Neuronal stem cell (in vitro differentiated cells): Measurements from ENCODE around the gene TMED1.
A peak's percentile ranks its signal among the peaks of the same experiment; 100 is the strongest.
"Not testable (repeated sequence)": the region's sequence is repeated elsewhere in the genome, so short reads cannot be mapped to it uniquely, and the experiment has no call there.

ENCODE experiments used
- DNase-seq: peaks from one replicate; pipeline ENCODE4 v3.0.0-alpha.2; 2013; ENCODE audit warnings: low spot score
- H2AFZ ChIP-seq: one replicate; pipeline ENCODE4 v1.6.1; 2013; ENCODE audit warnings: mild to moderate bottlenecking, low read length, inconsistent platforms
- H2AK5ac ChIP-seq: 2 replicates; pipeline ENCODE4 v1.6.1; 2013; ENCODE audit warnings: low read depth, mild to moderate bottlenecking, inconsistent platforms, low read length, moderate library complexity, mixed read lengths
- H2BK120ac ChIP-seq: 2 replicates; pipeline ENCODE4 v1.6.1; 2013; ENCODE audit warnings: low read depth, mild to moderate bottlenecking, inconsistent platforms, low read length, moderate library complexity, mixed read lengths
- H2BK12ac ChIP-seq: one replicate; pipeline ENCODE4 v1.6.1; 2013; ENCODE audit warnings: low read length, inconsistent platforms
- H2BK15ac ChIP-seq: 2 replicates; pipeline ENCODE4 v1.6.1; 2013; ENCODE audit warnings: mild to moderate bottlenecking, low read length, inconsistent platforms, mixed read lengths
- H2BK5ac ChIP-seq: one replicate; pipeline ENCODE4 v1.6.1; 2013; ENCODE audit warnings: inconsistent platforms, mild to moderate bottlenecking, low read length, moderate library complexity
- H3K14ac ChIP-seq: one replicate; pipeline ENCODE4 v1.6.1; 2013; ENCODE audit warnings: low read length, inconsistent platforms
- H3K18ac ChIP-seq: 2 replicates; pipeline ENCODE4 v1.6.1; 2013; ENCODE audit warnings: low read length, inconsistent platforms
- H3K23ac ChIP-seq: 2 replicates; pipeline ENCODE4 v1.6.1; 2013; ENCODE audit warnings: low read depth, mild to moderate bottlenecking, mixed read lengths, low read length, inconsistent platforms; ENCODE audit not compliant: poor library complexity
- H3K27ac ChIP-seq: replicated peaks from 3 replicates; pipeline ENCODE4 v1.5.1; 2013; ENCODE audit warnings: low read length, inconsistent platforms
- H3K27me3 ChIP-seq, 3 experiments: 2 replicates each; pipeline ENCODE4 v1.6.1; 2013; ENCODE audit warnings: low read length in 3 of 3, mild to moderate bottlenecking in 2 of 3, inconsistent platforms in 1 of 3, low read depth in 1 of 3, mixed read lengths in 1 of 3, moderate library complexity in 1 of 3; ENCODE audit not compliant: control insufficient read depth in 3 of 3, insufficient read depth in 3 of 3
- H3K36me3 ChIP-seq, 2 donors: replicated peaks in 1 of 2; 2 replicates each; pipeline ENCODE4 v1.6.1; 2013; ENCODE audit warnings: low read length in 2 of 2; ENCODE audit not compliant: control insufficient read depth in 2 of 2, insufficient read depth in 2 of 2
- H3K4ac ChIP-seq: 2 replicates; pipeline ENCODE4 v1.6.1; 2013; ENCODE audit warnings: inconsistent platforms, mild to moderate bottlenecking, low read length, moderate library complexity
- H3K4me1 ChIP-seq, 2 donors: 1 replicate in 1 of 2; 2 replicates in 1 of 2; pipeline ENCODE4 v1.6.1; 2013; ENCODE audit warnings: low read length in 2 of 2, low read depth in 1 of 2; ENCODE audit not compliant: control insufficient read depth in 2 of 2, insufficient read depth in 1 of 2
- H3K4me2 ChIP-seq: one replicate; pipeline ENCODE4 v1.6.1; 2013; ENCODE audit warnings: mild to moderate bottlenecking, low read length, inconsistent platforms; ENCODE audit not compliant: insufficient read depth, poor library complexity, severe bottlenecking
- H3K4me3 ChIP-seq, 2 donors: 2 replicates each; pipeline ENCODE4 v1.5.1; 2013; ENCODE audit warnings: low read length in 2 of 2, mild to moderate bottlenecking in 2 of 2, inconsistent platforms in 1 of 2, moderate library complexity in 1 of 2
- H3K79me1 ChIP-seq: one replicate; pipeline ENCODE4 v1.6.1; 2013; ENCODE audit warnings: low read depth, mild to moderate bottlenecking, inconsistent platforms, low read length, moderate library complexity
- H3K9ac ChIP-seq: one replicate; pipeline ENCODE4 v1.6.1; 2013; ENCODE audit warnings: mild to moderate bottlenecking, low read depth, low read length, inconsistent platforms; ENCODE audit not compliant: poor library complexity
- H3K9me3 ChIP-seq, 2 donors: replicated peaks in 1 of 2; 2 replicates each; pipeline versions ENCODE3 to v1.6.1; 2013; ENCODE audit warnings: low read length in 2 of 2, mild to moderate bottlenecking in 2 of 2, inconsistent platforms in 1 of 2, low read depth in 1 of 2, mixed read lengths in 1 of 2, moderate library complexity in 1 of 2; ENCODE audit not compliant: control insufficient read depth in 2 of 2, insufficient read depth in 1 of 2
- H4K8ac ChIP-seq: one replicate; pipeline ENCODE4 v1.6.1; 2013; ENCODE audit warnings: low read depth, mild to moderate bottlenecking, inconsistent platforms, low read length, moderate library complexity
- H4K91ac ChIP-seq: one replicate; pipeline ENCODE4 v1.6.1; 2013; ENCODE audit warnings: low read length, low read depth, mild to moderate bottlenecking, inconsistent platforms; ENCODE audit not compliant: poor library complexity
- WGBS, 2 donors: extraction: QIAGEN DNeasy Blood & Tissue Kit; methylation state at CpG; one replicate each; pipeline ENCODE4 v1.1.7; 2013; ENCODE audit warnings: missing lambda C conversion rate in 2 of 2, mixed read lengths in 1 of 2; ENCODE audit not compliant: insufficient read length in 2 of 2, insufficient replicate concordance in 1 of 2; ENCODE audit errors: extremely low coverage in 2 of 2; 5-methylcytosine and 5-hydroxymethylcytosine counted together

The TMED1 gene

DNA sequence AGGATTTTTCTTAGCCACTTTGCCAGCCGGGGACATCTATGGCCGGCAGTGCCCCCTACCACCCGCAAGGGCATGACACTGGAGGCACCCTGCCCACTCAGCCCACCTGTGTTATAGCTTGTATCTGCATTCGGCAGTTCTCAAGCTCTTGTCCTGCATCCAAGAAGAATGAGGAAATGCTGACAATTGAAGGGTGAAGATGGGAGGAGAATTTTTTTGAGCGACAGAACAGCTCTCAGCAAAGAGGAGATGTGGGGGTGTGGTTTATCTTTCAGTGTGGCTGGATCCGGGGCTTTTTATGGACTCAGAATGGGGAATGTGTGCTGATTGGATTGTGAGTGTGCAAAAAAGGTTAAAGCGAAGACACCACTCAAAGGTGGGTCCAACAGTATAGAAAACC, 6.8 kb upstream of the TMED1 start:
- Histone ChIP-seq H3K27ac (no peak overlapping the region), H2AFZ (peak overlapping the region; percentile 59), H2BK15ac (no peak overlapping the region), H3K4me1 (no peaks in the 10 kb centered on the region), H3K9me3 (peaks cover 1 to 3% of the 10 kb centered on the region in 2 donors), H2BK12ac (no peak overlapping the region), H3K14ac (no peak overlapping the region), H3K4ac (no peak overlapping the region), H3K4me3 (no peak overlapping the region), H3K27me3 (no peaks in the 10 kb centered on the region), H3K4me2 (no peak overlapping the region), H3K18ac (no peak overlapping the region), H4K8ac (no peak overlapping the region), H3K23ac (no peak overlapping the region), H3K36me3 (no peaks in the 10 kb centered on the region), H4K91ac (no peak overlapping the region), H2BK120ac (no peak overlapping the region), H3K9ac (no peak overlapping the region), H3K79me1 (no peaks in the 10 kb centered on the region), H2AK5ac (no peak overlapping the region), H2BK5ac (no peak overlapping the region)
- WGBS, 2 donors = no CpG with 5 or more reads among the region's 7 CpGs
- no peak for DNase-seq

DNA sequence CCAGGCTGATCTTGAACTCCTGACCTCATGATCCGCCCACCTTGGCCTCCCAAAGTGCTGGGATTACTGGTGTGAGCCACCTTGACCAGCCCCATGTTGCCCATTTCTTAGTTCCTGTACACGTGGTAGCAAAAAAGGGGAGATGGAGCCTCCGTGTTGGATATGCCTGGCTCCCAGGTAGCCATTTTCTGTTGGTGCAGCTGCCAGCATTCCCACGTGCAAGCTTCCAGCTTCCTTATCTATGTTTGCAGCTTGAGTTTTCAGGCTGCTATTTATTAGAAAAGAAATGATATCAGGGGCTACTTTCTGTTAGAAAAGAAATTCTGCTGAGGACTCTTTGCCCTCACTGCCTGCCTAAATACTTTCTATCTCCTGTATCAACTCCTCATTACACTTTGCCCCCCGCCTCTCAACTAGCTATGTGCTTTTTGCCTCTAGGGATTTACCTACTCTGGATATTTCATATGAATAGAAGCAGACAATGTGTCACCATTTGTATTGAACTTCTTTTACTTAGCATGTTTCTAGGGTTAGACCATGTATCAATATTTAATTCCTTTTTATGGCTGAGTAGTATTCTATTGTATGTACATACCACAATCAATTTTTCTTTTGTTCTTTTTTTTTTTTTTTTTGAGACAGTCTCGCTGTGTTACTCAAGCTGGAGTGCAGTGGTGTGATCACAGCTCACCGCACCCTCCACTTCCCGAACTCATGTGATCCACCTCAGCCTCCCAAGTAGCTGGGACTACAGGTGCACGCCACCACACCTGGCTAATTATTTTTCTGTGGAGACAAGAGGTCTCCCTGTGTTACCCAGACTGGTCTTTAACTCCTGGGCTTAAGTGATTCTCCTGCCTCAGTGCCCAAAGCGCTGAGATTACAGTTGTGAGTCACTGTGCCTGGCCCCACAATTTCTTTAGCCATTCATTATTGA, 3.4 kb upstream of the TMED1 start:
- Histone ChIP-seq H4K91ac (no peak overlapping the region), H2BK15ac (no peak overlapping the region), H2BK120ac (no peak overlapping the region), H3K27ac (no peak overlapping the region), H3K79me1 (peaks cover 2% of the 10 kb centered on the region), H3K23ac (no peak overlapping the region), H3K4me2 (no peak overlapping the region), H3K14ac (no peak overlapping the region), H3K4me3 (no peak overlapping the region), H3K18ac (no peak overlapping the region), H2AFZ (no peak overlapping the region), H2BK5ac (no peak overlapping the region), H2AK5ac (no peak overlapping the region), H3K4ac (no peak overlapping the region), H4K8ac (no peak overlapping the region), H3K36me3 (peaks cover 8% of the 10 kb centered on the region in 2 donors), H3K4me1 (peaks cover 5 to 9% of the 10 kb centered on the region in 2 donors), H3K9ac (no peak overlapping the region), H3K9me3 (peaks cover 6 to 10% of the 10 kb centered on the region in 2 donors), H2BK12ac (no peak overlapping the region), H3K27me3 (peaks cover 0 to 3% (median 0%) of the 10 kb centered on the region in 3 experiments)
- DNase-seq = no peak
- WGBS, 2 donors = no CpG with 5 or more reads among the region's 10 CpGs

DNA sequence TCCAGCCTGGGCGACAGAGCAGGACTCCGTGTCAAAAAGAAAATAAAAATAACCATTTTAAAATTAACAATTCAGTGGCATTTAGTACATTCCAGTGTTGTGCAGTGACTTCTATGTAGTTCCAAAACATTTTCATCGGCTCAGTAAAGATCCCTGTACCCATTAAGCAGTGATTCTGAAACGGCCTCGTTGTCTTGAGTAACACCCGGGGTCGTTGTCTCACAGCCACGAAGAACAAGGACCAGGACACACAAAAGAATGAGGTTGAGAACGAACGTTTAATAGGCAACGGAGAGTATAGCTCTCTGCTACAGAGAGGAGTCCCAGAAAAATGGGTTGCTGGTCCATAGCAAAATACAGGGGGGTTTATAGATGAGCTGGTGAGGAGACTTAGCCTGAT, 2.4 kb upstream of the TMED1 start:
- peaks cover 6 to 10% of the 10 kb centered on the region in 2 donors for H3K9me3 ChIP-seq
- H3K36me3 ChIP-seq = peaks cover 13 to 18% of the 10 kb centered on the region in 2 donors
- no peak overlapping the region for H3K23ac ChIP-seq
- H3K9ac ChIP-seq = no peak overlapping the region
- H3K18ac ChIP-seq = no peak overlapping the region
- no CpG with 5 or more reads among the region's 11 CpGs for WGBS, 2 donors
- H2BK12ac ChIP-seq = no peak overlapping the region
- H3K4me3 ChIP-seq = no peak overlapping the region
- H2BK15ac ChIP-seq = no peak overlapping the region
- H3K4me1 ChIP-seq = peaks cover 5 to 9% of the 10 kb centered on the region in 2 donors
- no peak overlapping the region for H3K4me2 ChIP-seq
- no peak overlapping the region for H4K8ac ChIP-seq
- H2AK5ac ChIP-seq = no peak overlapping the region
- H2BK120ac ChIP-seq = no peak overlapping the region
- no peak overlapping the region for H3K4ac ChIP-seq
- no peak overlapping the region for H3K27ac ChIP-seq
- no peak for DNase-seq
- H3K27me3 ChIP-seq = peaks cover 0 to 3% (median 0%) of the 10 kb centered on the region in 3 experiments
- no peak overlapping the region for H3K14ac ChIP-seq
- no peak overlapping the region for H4K91ac ChIP-seq
- H2AFZ ChIP-seq = no peak overlapping the region
- peaks cover 2% of the 10 kb centered on the region for H3K79me1 ChIP-seq
- no peak overlapping the region for H2BK5ac ChIP-seq

DNA sequence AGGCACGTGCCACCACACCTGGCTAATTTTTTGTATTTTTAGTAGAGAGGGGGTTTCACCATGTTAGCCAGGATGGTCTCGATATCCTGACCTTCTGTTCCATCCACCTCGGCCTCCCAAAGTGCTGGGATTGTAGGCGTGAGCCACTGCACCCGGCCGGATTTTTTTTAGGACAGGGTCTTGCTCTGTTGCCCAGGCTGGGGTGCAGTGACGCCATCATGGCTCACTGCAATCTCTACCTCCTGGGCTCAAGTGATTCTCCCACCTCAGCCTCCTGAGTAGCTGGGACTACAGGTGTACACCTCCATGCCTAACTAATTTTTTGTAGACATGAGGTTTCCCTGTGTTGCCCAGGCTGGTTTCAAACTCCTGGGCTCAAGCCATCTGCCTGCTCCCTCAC, 1.6 kb upstream of the TMED1 start:
- H2AFZ ChIP-seq, H3K27me3 ChIP-seq, H2AK5ac ChIP-seq, H3K23ac ChIP-seq, H2BK15ac ChIP-seq, H4K91ac ChIP-seq, H4K8ac ChIP-seq, H3K4ac ChIP-seq, H2BK5ac ChIP-seq, H2BK120ac ChIP-seq, H3K4me3 ChIP-seq, H3K27ac ChIP-seq, H3K4me1 ChIP-seq, H3K18ac ChIP-seq, H3K9ac ChIP-seq, DNase-seq, H2BK12ac ChIP-seq, H3K4me2 ChIP-seq, H3K79me1 ChIP-seq, H3K14ac ChIP-seq: not testable (repeated sequence)
- Histone ChIP-seq H3K36me3 (peaks cover 19 to 25% of the 10 kb centered on the region in 2 donors), H3K9me3 (peaks cover 6 to 12% of the 10 kb centered on the region in 2 donors)
- no CpG with 5 or more reads among the region's 7 CpGs for WGBS, 2 donors
